H1 (cell line): ENCODE results near the gene SGPP2. TPM values are rescaled to one million over a fixed set of nuclear protein-coding genes. Genes with fewer than 3 reads are reported as not detected.

Experiments used
- CTCF ChIA-PET: fragments of 300-600 bp; sonication (Branson Sonifier 250); formaldehyde crosslinking; loops from one replicate; lab custom pipeline; 2021; ENCODE audit not compliant: partially characterized antibody; lab: Charles Lee
- POLR2A ChIA-PET: fragments of 300-600 bp; sonication (Branson Sonifier 250); formaldehyde crosslinking; loops from one replicate; lab custom pipeline; 2021; ENCODE audit warnings: inconsistent platforms; ENCODE audit not compliant: partially characterized antibody; lab: Charles Lee
- DNase-seq, 2 experiments: peaks; one replicate each; pipeline versions ENCODE4 v3.0.0 to v3.0.0-alpha.2; 2010 to 2022; ENCODE audit warnings: low spot score in 2 of 2, low read depth in 1 of 2, mixed read lengths in 1 of 2
- FAIRE-seq: peaks from 2 replicates; lab custom pipeline; 2011; peaks lifted over from hg19 to GRCh38; lab: Jason Lieb, UNC
- H2AFZ ChIP-seq: 2 replicates; pipeline ENCODE4 v1.8.1; 2012; ENCODE audit warnings: low read length, inconsistent platforms
- H2AK5ac ChIP-seq: 2 replicates; pipeline ENCODE4 v1.6.1; 2013; ENCODE audit warnings: low read depth, low read length
- H2BK120ac ChIP-seq: replicated peaks from 2 replicates; pipeline ENCODE3; 2013; ENCODE audit warnings: low read depth, low read length, inconsistent platforms
- H2BK12ac ChIP-seq: 2 replicates; pipeline ENCODE4 v1.6.1; 2013; ENCODE audit warnings: low read depth, low read length
- H2BK15ac ChIP-seq: 2 replicates; pipeline ENCODE4 v1.6.1; 2013; ENCODE audit warnings: low read length
- H2BK20ac ChIP-seq: 2 replicates; pipeline ENCODE4 v1.6.1; 2013; ENCODE audit warnings: low read length
- H2BK5ac ChIP-seq: 2 replicates; pipeline ENCODE4 v1.6.1; 2013; ENCODE audit warnings: low read depth, low read length
- H3K14ac ChIP-seq: 2 replicates; pipeline ENCODE4 v1.6.1; 2013; ENCODE audit warnings: inconsistent platforms; ENCODE audit not compliant: insufficient read length
- H3K18ac ChIP-seq: 2 replicates; pipeline ENCODE4 v1.6.1; 2013; ENCODE audit warnings: low read length; ENCODE audit errors: extremely low read depth
- H3K23ac ChIP-seq: 2 replicates; pipeline ENCODE4 v1.6.1; 2013; ENCODE audit warnings: inconsistent platforms; ENCODE audit not compliant: insufficient read length
- H3K23me2 ChIP-seq: 2 replicates; pipeline ENCODE4 v1.6.1; 2013; ENCODE audit warnings: low read depth, low read length
- H3K27ac ChIP-seq: 2 replicates; pipeline ENCODE4 v1.6.1; 2011; ENCODE audit warnings: low read depth, low read length, inconsistent platforms
- H3K27me3 ChIP-seq, 4 experiments: replicated peaks in 1 of 4; 1 replicate in 1 of 4; 2 replicates in 3 of 4; pipeline versions ENCODE4 v1.6.1 to v1.8.1; 2011 to 2013; ENCODE audit warnings: low read length in 3 of 4, mild to moderate bottlenecking in 3 of 4, inconsistent platforms in 2 of 4, mixed read lengths in 2 of 4, moderate library complexity in 1 of 4; ENCODE audit not compliant: control insufficient read depth in 3 of 4, insufficient read depth in 3 of 4; ENCODE audit errors: extremely low read depth in 1 of 4
- H3K36me3 ChIP-seq, 4 experiments: 2 replicates each; pipeline versions ENCODE4 v1.6.1 to v1.8.1; 2011 to 2013; ENCODE audit warnings: mild to moderate bottlenecking in 4 of 4, low read length in 3 of 4, moderate library complexity in 2 of 4, control low read depth in 1 of 4, inconsistent platforms in 1 of 4; ENCODE audit not compliant: insufficient read depth in 4 of 4, control insufficient read depth in 2 of 4
- H3K4ac ChIP-seq: replicated peaks from 2 replicates; pipeline ENCODE3; 2013; ENCODE audit warnings: low read length, low read depth, mixed read lengths, inconsistent platforms; ENCODE audit not compliant: insufficient read length
- H3K4me1 ChIP-seq, 4 experiments: replicated peaks in 1 of 4; 1 replicate in 1 of 4; 2 replicates in 3 of 4; pipeline versions ENCODE4 v1.6.1 to v1.8.1; 2011 to 2013; ENCODE audit warnings: low read length in 3 of 4, inconsistent platforms in 2 of 4, mixed read lengths in 1 of 4; ENCODE audit not compliant: insufficient read depth in 4 of 4, control insufficient read depth in 3 of 4
- H3K4me2 ChIP-seq, 2 experiments: 2 replicates each; pipeline versions ENCODE4 v1.6.1 to v1.8.1; 2011 to 2013; ENCODE audit warnings: low read depth in 2 of 2, low read length in 2 of 2, control low read depth in 1 of 2, inconsistent platforms in 1 of 2, mild to moderate bottlenecking in 1 of 2; ENCODE audit not compliant: insufficient read depth in 1 of 2
- H3K4me3 ChIP-seq, 4 experiments: fragments of 200-600, 300-600 bp in 1 of 4; sonication (generic), shearing (Covaris generic), sonication (Bioruptor Twin) in 1 of 4; 2 replicates each; pipeline versions ENCODE4 v1.5.1 to v1.8.1; 2011 to 2016; ENCODE audit warnings: low read length in 4 of 4, low read depth in 3 of 4, control low read depth in 2 of 4, inconsistent platforms in 2 of 4, mild to moderate bottlenecking in 2 of 4, mixed read lengths in 1 of 4, moderate library complexity in 1 of 4; ENCODE audit not compliant: insufficient read depth in 2 of 4; ENCODE audit errors: extremely low read depth in 1 of 4
- H3K56ac ChIP-seq: replicated peaks from 2 replicates; pipeline ENCODE3; 2013; ENCODE audit warnings: low read depth, mild to moderate bottlenecking, mixed read lengths, low read length, inconsistent platforms; ENCODE audit not compliant: insufficient read length
- H3K79me1 ChIP-seq: 2 replicates; pipeline ENCODE4 v1.6.1; 2013; ENCODE audit warnings: low read depth, low read length, control low read depth
- H3K79me2 ChIP-seq, 2 experiments: 2 replicates each; pipeline versions ENCODE4 v1.6.1 to v1.8.1; 2012 to 2013; ENCODE audit warnings: low read length in 2 of 2, mild to moderate bottlenecking in 2 of 2, inconsistent platforms in 1 of 2; ENCODE audit not compliant: insufficient read depth in 2 of 2, control insufficient read depth in 1 of 2
- H3K9ac ChIP-seq, 4 experiments: replicated peaks in 1 of 4; 1 replicate in 1 of 4; 2 replicates in 3 of 4; pipeline versions ENCODE4 v1.6.1 to v1.8.1; 2011 to 2013; ENCODE audit warnings: low read depth in 3 of 4, low read length in 3 of 4, control low read depth in 2 of 4, mild to moderate bottlenecking in 2 of 4, moderate library complexity in 2 of 4, inconsistent platforms in 1 of 4; ENCODE audit errors: extremely low read depth in 1 of 4
- H3K9me3 ChIP-seq, 2 experiments: 2 replicates each; pipeline versions ENCODE4 v1.6.1 to v1.8.1; 2012 to 2013; ENCODE audit warnings: mild to moderate bottlenecking in 2 of 2, moderate library complexity in 2 of 2, control low read depth in 1 of 2, inconsistent platforms in 1 of 2, low read depth in 1 of 2, low read length in 1 of 2, mixed read lengths in 1 of 2; ENCODE audit not compliant: insufficient read depth in 2 of 2
- H4K20me1 ChIP-seq, 2 experiments: replicated peaks in 1 of 2; 2 replicates each; pipeline versions ENCODE3 to v1.8.1; 2011 to 2013; ENCODE audit warnings: inconsistent platforms in 2 of 2, low read length in 2 of 2, mild to moderate bottlenecking in 1 of 2; ENCODE audit not compliant: insufficient read depth in 2 of 2, control insufficient read depth in 1 of 2
- H4K5ac ChIP-seq: 2 replicates; pipeline ENCODE4 v1.6.1; 2013; ENCODE audit warnings: low read length, low read depth, mixed read lengths, inconsistent platforms; ENCODE audit not compliant: insufficient read length
- H4K8ac ChIP-seq: 2 replicates; pipeline ENCODE4 v1.8.0; 2013; ENCODE audit warnings: mild to moderate bottlenecking, moderate library complexity, low read length, inconsistent platforms; ENCODE audit not compliant: insufficient read depth; ENCODE audit errors: extremely low read depth
- H4K91ac ChIP-seq: replicated peaks from 2 replicates; pipeline ENCODE3; 2013; ENCODE audit warnings: low read length, mixed read lengths, inconsistent platforms; ENCODE audit not compliant: insufficient read length
- BACH1 ChIP-seq: IDR thresholded peaks from 2 replicates; pipeline ENCODE4 v1.6.1; 2012; ENCODE audit warnings: low read length, improper control_type of control experiment
- CHD2 ChIP-seq: IDR thresholded peaks from 2 replicates; pipeline ENCODE4 v1.6.1; 2012; ENCODE audit warnings: low read length, improper control_type of control experiment
- EGR1 ChIP-seq: IDR thresholded peaks from 2 replicates; pipeline ENCODE4 v1.6.1; 2011; ENCODE audit warnings: low read depth, low read length, borderline replicate concordance
- EZH2 ChIP-seq: fragments of 200-600 bp; sonication (generic); IDR thresholded peaks from 2 replicates; pipeline ENCODE4 v1.7.1; 2012; ENCODE audit warnings: low read depth, mild to moderate bottlenecking, moderate library complexity, low read length, inconsistent platforms; ENCODE audit not compliant: severe bottlenecking
- GTF2F1 ChIP-seq: IDR thresholded peaks from 2 replicates; pipeline ENCODE4 v1.6.1; 2012; ENCODE audit warnings: low read depth, low read length, improper control_type of control experiment, borderline replicate concordance
- MAFK ChIP-seq: IDR thresholded peaks from 2 replicates; pipeline ENCODE4 v1.6.1; 2012; ENCODE audit warnings: low read depth, mild to moderate bottlenecking, improper control_type of control experiment, low read length
- NRF1 ChIP-seq: IDR thresholded peaks from 2 replicates; pipeline ENCODE4 v1.6.1; 2011; ENCODE audit warnings: mild to moderate bottlenecking, low read depth, low read length, improper control_type of control experiment
- POLR2A ChIP-seq, 2 experiments: IDR thresholded peaks; 1 replicate in 1 of 2; 2 replicates in 1 of 2; pipeline ENCODE4 v1.6.1; 2011; ENCODE audit warnings: low read depth in 2 of 2, low read length in 2 of 2, mild to moderate bottlenecking in 2 of 2; ENCODE audit errors: control extremely low read depth in 1 of 2
- POLR2AphosphoS5 ChIP-seq: IDR thresholded peaks from 2 replicates; pipeline ENCODE4 v1.6.1; 2011; ENCODE audit warnings: low read depth, low read length
- RBBP5 ChIP-seq: IDR thresholded peaks from 2 replicates; pipeline ENCODE4 v1.7.1; 2012; ENCODE audit warnings: low read depth, mild to moderate bottlenecking, inconsistent platforms, low read length, moderate library complexity, borderline replicate concordance
- SIX5 ChIP-seq: IDR thresholded peaks from 2 replicates; pipeline ENCODE4 v1.6.1; 2011; ENCODE audit warnings: mild to moderate bottlenecking, low read depth, low read length
- SUZ12 ChIP-seq: fragments of 200-600 bp; sonication (generic); IDR thresholded peaks from 2 replicates; pipeline ENCODE4 v1.6.1; 2012; ENCODE audit warnings: mild to moderate bottlenecking, inconsistent platforms, low read length, moderate library complexity, mixed read lengths
- TBP ChIP-seq: IDR thresholded peaks from 2 replicates; pipeline ENCODE4 v1.6.1; 2011; ENCODE audit warnings: low read depth, low read length, improper control_type of control experiment
- TEAD4 ChIP-seq: IDR thresholded peaks from 2 replicates; pipeline ENCODE4 v1.6.1; 2012; ENCODE audit warnings: low read depth, low read length, inconsistent platforms, mixed read lengths
- WGBS, 2 experiments: shearing (Covaris generic) in 1 of 2; methylation state at CpG; one replicate each; pipeline versions ENCODE4 v1.1.6 to v1.1.7; 2013 to 2015; ENCODE audit warnings: low lambda C conversion rate in 2 of 2, mixed read lengths in 2 of 2, inconsistent platforms in 1 of 2, low coverage in 1 of 2, missing lambda C conversion rate in 1 of 2; ENCODE audit not compliant: insufficient replicate concordance in 2 of 2, insufficient coverage in 1 of 2, insufficient read length in 1 of 2; ENCODE audit errors: extremely low coverage in 1 of 2, missing lambda C conversion rate in 1 of 2; 5-methylcytosine and 5-hydroxymethylcytosine counted together
- polyA plus RNA-seq, 7 experiments: library from polyadenylated mRNA; depleted of rRNA in 3 of 7; stranded (reverse) in 5 of 7; unstranded in 2 of 7; fragments of >200 nt in 5 of 7; fragments of 200-250 nt in 2 of 7; gene quantifications; 1 replicate in 5 of 7; 2 replicates in 1 of 7; 4 replicates in 1 of 7; pipeline versions ENCODE4 v1.2.1 to v1.2.3, GENCODE V29; 2011 to 2013; ENCODE audit warnings: missing spikeins in 2 of 7, mixed read lengths in 2 of 7
- total RNA-seq: library from RNA; stranded (reverse); fragmentation: NEBNext Ultra II Directional; extraction: Animal tissue kit (Norgen Biotek cat#: 25700); gene quantifications from 2 replicates; pipeline ENCODE4 v1.2.1, GENCODE V29; 2021

Gene SGPP2
- total and polyA plus RNA-seq, 2 of the 8 experiments (the other 6 are each of a cell fraction or from before 2014, with no cell fraction given), result 0.29 TPM; not detected in 1

GRCh38 chr2:222423632-222424275 is 589 bp upstream of the SGPP2 start:
- Histone ChIP-seq H3K9ac (peak overlapping the region in 1 of 4 experiments; percentile 34; a peak in 1 of 7 replicates), H3K79me1 (no peaks in the 10 kb centered on the region), H4K20me1 (no peaks in the 10 kb centered on the region), H4K5ac (no peak overlapping the region), H3K27me3 (peaks cover 47 to 72% (median 66%) of the 10 kb centered on the region in 4 experiments), H4K8ac (no peak overlapping the region), H3K79me2 (no peaks in the 10 kb centered on the region), H2AK5ac (no peak overlapping the region), H2BK5ac (no peak overlapping the region), H3K4ac (no peak overlapping the region), H2BK15ac (no peak overlapping the region), H3K4me2 (peak overlapping the region; percentile 88 to 95), H4K91ac (no peak overlapping the region), H3K36me3 (peaks cover 0 to 4% (median 0%) of the 10 kb centered on the region in 4 experiments; a peak in 1 of 8 replicates), H3K14ac (no peak overlapping the region), H2AFZ (peak overlapping the region; percentile 90), H2BK12ac (no peak overlapping the region; the same call in 1 of the 2 replicates), H2BK120ac (no peak overlapping the region), H3K23ac (no peak overlapping the region), H2BK20ac (no peak overlapping the region), H3K56ac (no peak overlapping the region), H3K18ac (peak overlapping the region; percentile 38; the same call in 1 of the 2 replicates), H3K9me3 (no peaks in the 10 kb centered on the region), H3K4me1 (peaks cover 2 to 8% (median 5%) of the 10 kb centered on the region in 4 experiments; a peak in 5 of 7 replicates), H3K27ac (no peak overlapping the region), H3K4me3 (peak overlapping the region; percentile 52 to 74 (median 55)), H3K23me2 (peaks cover 3% of the 10 kb centered on the region; the same call in 1 of the 2 replicates)
- WGBS, 2 experiments, result 1% methylated on average over 23 of the region's 23 CpGs; no CpG with 5 or more reads in 1 of the 2 experiments
- CTCF ChIA-PET, result interaction anchor here (0.6 kb wide), 1 partner anchor 385 kb away, joined by 3 read pairs; no protein-coding TSS in a partner anchor
- peak in 1 of 2 experiments; percentile 46 for DNase-seq
- POLR2A ChIA-PET, result interaction anchor here (1.3 kb wide), 1 partner anchor 9 kb away, joined by 3 read pairs; no protein-coding TSS in a partner anchor
- no peak for FAIRE-seq
- no peak for TF ChIP-seq CHD2
- TF ChIP-seq NRF1, result no peak
- TF ChIP-seq RBBP5, result no peak
- TF ChIP-seq TEAD4, result no peak
- peak; percentile 72 for TF ChIP-seq EZH2
- TF ChIP-seq SIX5, result no peak
- TF ChIP-seq BACH1, result no peak
- TF ChIP-seq MAFK, result no peak
- TF ChIP-seq EGR1, result no peak
- no peak for TF ChIP-seq TBP
- TF ChIP-seq POLR2A (IDR thresholded peaks at IDR 0.05; ENCODE audit: control extremely low read depth in 1 of 2, low read depth in 2 of 2, low read length in 2 of 2), result no peak
- TF ChIP-seq GTF2F1, result no peak
- TF ChIP-seq SUZ12, result peak; percentile 76; the same call in 1 of the 2 replicates
- no peak for TF ChIP-seq POLR2AphosphoS5
